Astrocyte (in vitro differentiated cells and primary cell): ENCODE measurements around the gene MMAB.

ENCODE experiments used
- EZH2 ChIP-seq: IDR thresholded peaks from 2 replicates; pipeline ENCODE4 v1.6.1; 2012; ENCODE audit warnings: mild to moderate bottlenecking, low read length, inconsistent platforms; ENCODE audit not compliant: insufficient read depth
- TF ChIP-seq, protein P1 (sequence below): IDR thresholded peaks from 2 replicates; pipeline ENCODE4 v1.5.1; 2011; ENCODE audit warnings: low read depth, mild to moderate bottlenecking, inconsistent platforms, low read length, moderate library complexity; ENCODE audit not compliant: insufficient read depth

DNA sequence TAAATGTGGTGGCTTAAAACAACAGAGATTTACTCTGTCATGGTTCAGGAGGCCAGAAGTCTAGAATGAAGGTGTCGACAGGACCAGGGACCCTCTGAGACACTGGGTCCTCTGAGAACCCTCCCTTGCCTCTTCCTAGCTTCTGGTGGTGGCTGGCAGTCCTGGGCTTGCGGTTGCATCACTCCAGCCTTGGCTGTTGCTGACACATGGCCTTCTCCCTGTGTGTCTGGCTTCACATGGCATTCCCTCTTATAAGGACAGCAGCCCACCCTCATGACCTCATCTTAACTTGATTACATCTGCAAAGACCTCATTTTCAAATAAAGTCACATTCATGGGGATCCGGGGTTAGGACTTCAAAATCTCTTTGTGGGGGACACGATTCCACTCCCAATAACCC, 37.2 kb upstream of the MMAB start:
- TF ChIP-seq, protein P1, sequence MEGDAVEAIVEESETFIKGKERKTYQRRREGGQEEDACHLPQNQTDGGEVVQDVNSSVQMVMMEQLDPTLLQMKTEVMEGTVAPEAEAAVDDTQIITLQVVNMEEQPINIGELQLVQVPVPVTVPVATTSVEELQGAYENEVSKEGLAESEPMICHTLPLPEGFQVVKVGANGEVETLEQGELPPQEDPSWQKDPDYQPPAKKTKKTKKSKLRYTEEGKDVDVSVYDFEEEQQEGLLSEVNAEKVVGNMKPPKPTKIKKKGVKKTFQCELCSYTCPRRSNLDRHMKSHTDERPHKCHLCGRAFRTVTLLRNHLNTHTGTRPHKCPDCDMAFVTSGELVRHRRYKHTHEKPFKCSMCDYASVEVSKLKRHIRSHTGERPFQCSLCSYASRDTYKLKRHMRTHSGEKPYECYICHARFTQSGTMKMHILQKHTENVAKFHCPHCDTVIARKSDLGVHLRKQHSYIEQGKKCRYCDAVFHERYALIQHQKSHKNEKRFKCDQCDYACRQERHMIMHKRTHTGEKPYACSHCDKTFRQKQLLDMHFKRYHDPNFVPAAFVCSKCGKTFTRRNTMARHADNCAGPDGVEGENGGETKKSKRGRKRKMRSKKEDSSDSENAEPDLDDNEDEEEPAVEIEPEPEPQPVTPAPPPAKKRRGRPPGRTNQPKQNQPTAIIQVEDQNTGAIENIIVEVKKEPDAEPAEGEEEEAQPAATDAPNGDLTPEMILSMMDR: no peak
- no peak for TF ChIP-seq EZH2
